ENCODE results near the gene IL18RAP.

DNA sequence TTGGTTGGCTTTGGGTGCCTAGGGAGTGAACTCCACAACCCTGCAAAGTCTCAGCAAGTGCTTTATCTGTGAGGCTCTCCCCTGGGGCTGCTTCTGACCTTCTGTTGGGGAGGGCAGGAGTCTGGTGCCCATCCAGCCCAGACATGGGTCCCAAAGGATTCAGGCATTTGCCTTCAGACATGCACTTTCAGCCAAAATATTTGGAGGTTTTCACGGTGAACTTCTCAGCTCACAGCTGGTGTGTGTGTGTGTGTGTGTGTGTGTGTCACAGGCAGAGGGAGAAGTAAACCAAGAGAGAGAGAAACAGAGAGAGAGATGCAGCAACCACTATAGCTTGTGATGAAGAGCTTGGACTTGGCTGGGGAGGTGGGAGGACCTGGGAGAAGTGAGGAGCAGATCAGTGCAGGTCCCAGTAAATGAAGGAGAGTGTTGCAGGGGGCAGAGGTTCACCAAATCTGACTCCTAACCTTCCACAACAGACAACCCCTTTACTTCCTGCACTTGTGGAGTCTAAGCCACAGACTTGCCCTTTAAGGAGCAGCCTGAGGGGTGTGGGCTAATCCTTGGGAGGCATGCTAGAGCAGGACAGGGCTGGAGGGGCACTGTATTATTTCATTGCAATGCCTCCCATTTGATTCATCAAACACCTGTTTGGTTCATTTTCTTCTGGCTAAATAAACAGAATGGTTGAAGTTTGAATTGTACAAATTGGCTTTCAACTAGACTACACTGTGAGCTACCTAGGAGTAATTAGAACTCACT is 64.2 kb downstream of the IL18RAP start:
- TF ChIP-seq, protein P1, sequence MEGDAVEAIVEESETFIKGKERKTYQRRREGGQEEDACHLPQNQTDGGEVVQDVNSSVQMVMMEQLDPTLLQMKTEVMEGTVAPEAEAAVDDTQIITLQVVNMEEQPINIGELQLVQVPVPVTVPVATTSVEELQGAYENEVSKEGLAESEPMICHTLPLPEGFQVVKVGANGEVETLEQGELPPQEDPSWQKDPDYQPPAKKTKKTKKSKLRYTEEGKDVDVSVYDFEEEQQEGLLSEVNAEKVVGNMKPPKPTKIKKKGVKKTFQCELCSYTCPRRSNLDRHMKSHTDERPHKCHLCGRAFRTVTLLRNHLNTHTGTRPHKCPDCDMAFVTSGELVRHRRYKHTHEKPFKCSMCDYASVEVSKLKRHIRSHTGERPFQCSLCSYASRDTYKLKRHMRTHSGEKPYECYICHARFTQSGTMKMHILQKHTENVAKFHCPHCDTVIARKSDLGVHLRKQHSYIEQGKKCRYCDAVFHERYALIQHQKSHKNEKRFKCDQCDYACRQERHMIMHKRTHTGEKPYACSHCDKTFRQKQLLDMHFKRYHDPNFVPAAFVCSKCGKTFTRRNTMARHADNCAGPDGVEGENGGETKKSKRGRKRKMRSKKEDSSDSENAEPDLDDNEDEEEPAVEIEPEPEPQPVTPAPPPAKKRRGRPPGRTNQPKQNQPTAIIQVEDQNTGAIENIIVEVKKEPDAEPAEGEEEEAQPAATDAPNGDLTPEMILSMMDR (IDR thresholded peaks at IDR 0.05; ENCODE audit: extremely low read depth in 1 of 2, insufficient read depth in 1 of 2, low read depth in 1 of 2, low read length in 2 of 2) = no peak
- TF ChIP-seq POLR2A (IDR thresholded peaks at IDR 0.05; ENCODE audit: low read depth, low read length) (no peak), POLR2AphosphoS5 (IDR thresholded peaks at IDR 0.05; ENCODE audit: insufficient read depth, low read depth, low read length) (no peak), FOS (IDR thresholded peaks at IDR 0.05; ENCODE audit: borderline replicate concordance, insufficient read depth, low read length) (no peak), EZH2 (IDR thresholded peaks at IDR 0.05; ENCODE audit: borderline replicate concordance, low read depth, low read length, severe bottlenecking) (no peak), JUN (IDR thresholded peaks at IDR 0.05; ENCODE audit: borderline replicate concordance, insufficient read depth, insufficient read length, low read depth) (no peak)
- TF ChIP-seq, protein P2, sequence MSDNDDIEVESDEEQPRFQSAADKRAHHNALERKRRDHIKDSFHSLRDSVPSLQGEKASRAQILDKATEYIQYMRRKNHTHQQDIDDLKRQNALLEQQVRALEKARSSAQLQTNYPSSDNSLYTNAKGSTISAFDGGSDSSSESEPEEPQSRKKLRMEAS (IDR thresholded peaks at IDR 0.05; ENCODE audit: insufficient read depth, insufficient read length) = no peak

Data from endothelial cell of umbilical vein (primary cell).